ENCODE measurements around the gene NGRN.

NGRN gene

GRCh38 chr15:90306560-90306959, 41.1 kb downstream of the NGRN start:
- H3K27me3 ChIP-seq (ENCODE audit: insufficient read depth, low read length): no peaks in the 10 kb centered on the region
- no peaks in the 10 kb centered on the region for H3K36me3 ChIP-seq (ENCODE audit: insufficient read depth, low read depth, low read length)
- H3K9me3 ChIP-seq (ENCODE audit: insufficient read depth, low read depth, low read length): no peaks in the 10 kb centered on the region
- H3K27ac ChIP-seq (ENCODE audit: low read length): no peak overlapping the region
- no peak overlapping the region for H3K4me3 ChIP-seq (ENCODE audit: low read length)
- H3K4me1 ChIP-seq (ENCODE audit: insufficient read depth, low read length): peaks cover under 1% of the 10 kb centered on the region; the same call in 1 of the 2 replicates
- no peak overlapping the region for H3K9ac ChIP-seq (ENCODE audit: low read depth, low read length)

- no peaks in the 10 kb centered on the region for H3K9me3 ChIP-seq (ENCODE audit: insufficient read depth, low read depth, low read length)
- H3K4me3 ChIP-seq (ENCODE audit: low read length): no peak overlapping the region
- no peak overlapping the region for H3K27ac ChIP-seq (ENCODE audit: low read length)
- H3K4me1 ChIP-seq (ENCODE audit: insufficient read depth, low read length): no peaks in the 10 kb centered on the region
- no peak overlapping the region for H3K9ac ChIP-seq (ENCODE audit: low read depth, low read length)
- no peaks in the 10 kb centered on the region for H3K27me3 ChIP-seq (ENCODE audit: insufficient read depth, low read length)
- no peaks in the 10 kb centered on the region for H3K36me3 ChIP-seq (ENCODE audit: insufficient read depth, low read depth, low read length)
These were observed 42.2 kb downstream of the NGRN start for GRCh38 chr15:90307661-90308060.

DNA sequence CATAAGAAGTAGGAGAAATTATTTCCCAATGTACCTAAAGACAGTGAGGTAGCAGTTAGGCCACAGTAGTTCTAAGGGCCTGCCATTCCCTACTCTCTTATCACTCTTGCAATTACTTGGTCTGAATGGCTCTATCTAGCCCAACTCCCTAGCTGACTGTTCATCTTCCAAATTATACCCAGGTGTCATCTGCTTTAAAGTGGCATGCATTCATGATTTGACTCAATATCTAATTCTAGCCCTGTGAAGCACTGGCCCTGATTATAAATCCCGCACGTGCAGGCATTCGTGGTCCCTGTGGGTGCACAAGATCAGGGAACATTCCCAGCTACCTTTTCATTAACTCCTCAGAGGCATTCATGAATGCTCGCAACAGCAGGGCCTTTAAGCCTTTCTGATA, 43.5 kb downstream of the NGRN start:
- Histone ChIP-seq H3K36me3 (ENCODE audit: insufficient read depth, low read depth, low read length) (no peaks in the 10 kb centered on the region), H3K9me3 (ENCODE audit: insufficient read depth, low read depth, low read length) (no peaks in the 10 kb centered on the region), H3K4me3 (ENCODE audit: low read length) (no peak overlapping the region), H3K9ac (ENCODE audit: low read depth, low read length) (no peak overlapping the region), H3K27me3 (ENCODE audit: insufficient read depth, low read length) (no peaks in the 10 kb centered on the region), H3K4me1 (ENCODE audit: insufficient read depth, low read length) (no peaks in the 10 kb centered on the region), H3K27ac (ENCODE audit: low read length) (no peak overlapping the region)

DNA sequence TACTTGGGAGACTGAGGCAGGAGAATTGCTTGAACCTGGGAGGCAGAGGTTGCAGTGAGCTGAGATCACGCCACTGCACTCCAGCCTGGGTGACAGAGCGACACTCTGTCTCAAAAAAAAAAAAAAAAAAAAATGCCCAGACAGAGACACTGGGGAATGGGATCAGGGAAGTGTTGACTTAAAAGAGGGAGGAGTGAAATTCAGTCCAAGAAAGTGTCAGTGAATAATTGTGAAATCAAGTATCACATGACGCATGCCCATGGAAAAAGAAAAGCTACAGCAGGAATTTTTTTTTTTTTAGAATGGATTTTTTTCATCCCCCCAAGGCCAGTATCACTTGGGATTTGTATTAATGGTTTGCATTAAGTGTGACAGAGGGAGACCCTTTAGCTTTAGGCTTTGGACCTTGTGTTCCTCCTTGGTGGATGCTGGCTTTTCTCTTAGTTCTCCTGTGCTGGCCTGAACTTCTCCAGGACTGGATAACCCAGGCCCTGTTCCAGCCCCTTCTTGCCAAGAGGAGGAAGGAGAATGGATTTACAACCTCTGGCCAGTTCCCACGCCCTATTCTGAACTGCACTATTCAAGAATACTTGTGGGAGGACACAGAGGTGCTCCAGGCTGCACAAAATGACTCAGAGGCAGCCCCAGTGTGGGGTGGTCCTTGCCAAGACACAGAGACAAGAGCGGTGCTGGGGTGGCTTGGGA, 50.0 kb downstream of the NGRN start:
- Histone ChIP-seq H3K4me1 (ENCODE audit: insufficient read depth, low read length) (no peaks in the 10 kb centered on the region), H3K27ac (ENCODE audit: low read length) (no peak overlapping the region), H3K9me3 (ENCODE audit: insufficient read depth, low read depth, low read length) (no peaks in the 10 kb centered on the region), H3K4me3 (ENCODE audit: low read length) (no peak overlapping the region), H3K27me3 (ENCODE audit: insufficient read depth, low read length) (no peaks in the 10 kb centered on the region), H3K9ac (ENCODE audit: low read depth, low read length) (no peak overlapping the region), H3K36me3 (ENCODE audit: insufficient read depth, low read depth, low read length) (no peaks in the 10 kb centered on the region)

GRCh38 chr15:90316139-90316538, 50.7 kb downstream of the NGRN start:
- Histone ChIP-seq H3K4me3 (ENCODE audit: low read length) (no peak overlapping the region), H3K4me1 (ENCODE audit: insufficient read depth, low read length) (peaks cover 3% of the 10 kb centered on the region; the same call in 1 of the 2 replicates), H3K9me3 (ENCODE audit: insufficient read depth, low read depth, low read length) (no peaks in the 10 kb centered on the region), H3K36me3 (ENCODE audit: insufficient read depth, low read depth, low read length) (no peaks in the 10 kb centered on the region), H3K27ac (ENCODE audit: low read length) (no peak overlapping the region), H3K9ac (ENCODE audit: low read depth, low read length) (no peak overlapping the region), H3K27me3 (ENCODE audit: insufficient read depth, low read length) (no peaks in the 10 kb centered on the region)

DNA sequence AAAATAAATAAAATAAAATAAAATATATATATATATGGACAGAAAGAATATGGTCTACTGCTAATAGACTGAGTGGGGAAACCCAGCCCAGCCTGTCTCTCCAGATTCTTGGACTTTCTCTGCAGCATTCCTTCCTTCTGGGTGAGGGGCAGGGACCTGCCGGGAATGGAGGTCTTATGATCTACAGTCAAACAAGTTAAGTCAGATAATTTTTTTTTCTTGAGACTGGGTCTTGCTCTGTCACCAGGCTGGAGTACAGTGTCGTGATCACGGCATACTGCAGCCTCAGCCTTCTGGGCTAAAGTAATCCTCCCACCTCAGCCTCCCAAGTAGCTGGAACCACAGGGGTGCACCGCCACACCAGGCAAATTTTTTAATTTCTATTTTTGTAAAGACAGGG, 53.1 kb downstream of the NGRN start:
- no peak overlapping the region for H3K27ac ChIP-seq (ENCODE audit: low read length)
- H3K4me3 ChIP-seq (ENCODE audit: low read length): no peak overlapping the region
- no peaks in the 10 kb centered on the region for H3K9me3 ChIP-seq (ENCODE audit: insufficient read depth, low read depth, low read length)
- H3K27me3 ChIP-seq (ENCODE audit: insufficient read depth, low read length): no peaks in the 10 kb centered on the region
- H3K9ac ChIP-seq (ENCODE audit: low read depth, low read length): no peak overlapping the region
- peaks cover 3% of the 10 kb centered on the region; the same call in 1 of the 2 replicates for H3K4me1 ChIP-seq (ENCODE audit: insufficient read depth, low read length)
- no peaks in the 10 kb centered on the region for H3K36me3 ChIP-seq (ENCODE audit: insufficient read depth, low read depth, low read length)

GRCh38 chr15:90320062-90320884, 54.8 kb downstream of the NGRN start:
- H3K36me3 ChIP-seq (ENCODE audit: insufficient read depth, low read depth, low read length): no peaks in the 10 kb centered on the region
- H3K4me3 ChIP-seq (ENCODE audit: low read length): peak overlapping the region; percentile 58
- H3K9ac ChIP-seq (ENCODE audit: low read depth, low read length): peak overlapping the region; percentile 61; the same call in 1 of the 2 replicates
- H3K4me1 ChIP-seq (ENCODE audit: insufficient read depth, low read length): peaks cover 3% of the 10 kb centered on the region; the same call in 1 of the 2 replicates
- H3K27me3 ChIP-seq (ENCODE audit: insufficient read depth, low read length): no peaks in the 10 kb centered on the region
- H3K27ac ChIP-seq (ENCODE audit: low read length): no peak overlapping the region
- no peaks in the 10 kb centered on the region for H3K9me3 ChIP-seq (ENCODE audit: insufficient read depth, low read depth, low read length)

DNA sequence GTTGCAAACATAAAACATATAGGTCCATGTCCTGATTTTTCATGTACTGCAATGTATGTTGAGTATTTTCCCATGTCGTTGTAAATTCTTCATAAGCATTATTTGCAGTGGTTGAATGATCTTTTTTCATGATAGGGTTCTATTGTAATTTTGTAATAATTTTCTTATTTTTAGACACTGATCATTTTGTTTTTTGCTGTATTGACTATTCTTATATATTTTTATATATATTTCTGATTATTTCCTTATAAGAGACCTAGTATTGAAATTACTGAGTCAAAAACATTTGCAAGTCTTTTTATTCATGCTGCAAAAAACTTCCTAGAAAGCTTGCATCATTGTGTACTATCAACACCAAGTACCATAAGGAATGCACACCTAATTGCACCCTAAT, 55.4 kb downstream of the NGRN start:
- no peaks in the 10 kb centered on the region for H3K36me3 ChIP-seq (ENCODE audit: insufficient read depth, low read depth, low read length)

More for the DNA sequence above, 55.4 kb downstream of the NGRN start:
- Histone ChIP-seq H3K9ac (ENCODE audit: low read depth, low read length) (no peak overlapping the region), H3K4me1 (ENCODE audit: insufficient read depth, low read length) (peaks cover 3% of the 10 kb centered on the region; the same call in 1 of the 2 replicates), H3K9me3 (ENCODE audit: insufficient read depth, low read depth, low read length) (no peaks in the 10 kb centered on the region), H3K27ac (ENCODE audit: low read length) (no peak overlapping the region), H3K27me3 (ENCODE audit: insufficient read depth, low read length) (no peaks in the 10 kb centered on the region), H3K4me3 (ENCODE audit: low read length) (peak overlapping the region; percentile 58; the same call in 1 of the 2 replicates)

All from iPS-20b (cell line).